Right kidney (tissue), 9 donors: Measurements from ENCODE around the gene CACNA1F.

Source experiments
- DNase-seq: peaks from one replicate; pipeline ENCODE4 v3.0.0-alpha.2; 2016
- long read RNA-seq, 8 donors: transcript quantifications; one replicate each; lab custom pipeline, GENCODE V29; 2026

The CACNA1F gene
- long read RNA-seq, donor 1: 0 reads
- long read RNA-seq, donor 2: 0 reads
- long read RNA-seq, donor 3: 0 reads
- long read RNA-seq, donor 4: 0 reads
- long read RNA-seq, donor 5: 0 reads
- long read RNA-seq, donor 6: 0 reads
- long read RNA-seq, donor 7: 0 reads
- long read RNA-seq, donor 8: 0 reads

- DNase-seq: no peak
Measured at GRCh38 chrX:49233176-49233575, at the start of gene CACNA1F. CACNA1F (minus strand) TSS chrX:49233340; CDS start chrX:49233309, 31 bp downstream.

GRCh38 chrX:49282647-49283011 is 49.5 kb upstream of the CACNA1F start:
- no peak for DNase-seq

GRCh38 chrX:49278081-49278480 is 44.9 kb upstream of the CACNA1F start:
- DNase-seq: no peak

- no peak for DNase-seq
Measured at GRCh38 chrX:49277535-49277830, 44.3 kb upstream of the CACNA1F start.

GRCh38 chrX:49276671-49277534 is 43.8 kb upstream of the CACNA1F start:
- no peak for DNase-seq

GRCh38 chrX:49276207-49276606 is 43.1 kb upstream of the CACNA1F start:
- no peak for DNase-seq

- no peak for DNase-seq
Measured at GRCh38 chrX:49273181-49273727, 40.1 kb upstream of the CACNA1F start.

GRCh38 chrX:49272421-49272820 is 39.3 kb upstream of the CACNA1F start:
- DNase-seq: no peak

- DNase-seq: no peak
Measured at GRCh38 chrX:49271341-49271740, 38.2 kb upstream of the CACNA1F start.

GRCh38 chrX:49270249-49270921 is 37.2 kb upstream of the CACNA1F start:
- no peak for DNase-seq

- peak; percentile 73 for DNase-seq
Measured at GRCh38 chrX:49269767-49270248, 36.7 kb upstream of the CACNA1F start, which contains the start of gene PPP1R3F. PPP1R3F (plus strand) TSS chrX:49269793; CDS start chrX:49269870, 77 bp downstream.

- peak; percentile 96 for DNase-seq
Measured at GRCh38 chrX:49269010-49269766, 36.0 kb upstream of the CACNA1F start.

- DNase-seq: no peak
Measured at GRCh38 chrX:49268702-49269009, 35.5 kb upstream of the CACNA1F start.

- no peak for DNase-seq
Measured at GRCh38 chrX:49266523-49267445, 33.6 kb upstream of the CACNA1F start.

GRCh38 chrX:49264460-49264859 is 31.3 kb upstream of the CACNA1F start, which contains the start of gene FOXP3:
FOXP3 (minus strand) TSS chrX:49264710; CDS start chrX:49258505, 6,205 bp downstream.
- no peak for DNase-seq

- no peak for DNase-seq
Measured at GRCh38 chrX:49263631-49264030, 30.5 kb upstream of the CACNA1F start.

GRCh38 chrX:49262603-49263002 is 29.5 kb upstream of the CACNA1F start:
- DNase-seq: no peak

- no peak for DNase-seq
Measured at GRCh38 chrX:49260221-49260985, 27.3 kb upstream of the CACNA1F start.

- no peak for DNase-seq
Measured at GRCh38 chrX:49258749-49259124, 25.6 kb upstream of the CACNA1F start.
